Measurements from ENCODE around the gene ERBB2. TPM values are rescaled to one million over a fixed set of nuclear protein-coding genes. Genes with fewer than 3 reads are reported as not detected.

Gene ERBB2
- total and polyA plus RNA-seq, 2 of the 13 experiments (the other 11 are each of a cell fraction or from before 2014, with no cell fraction given), result 57.7 to 64.1 TPM

DNA sequence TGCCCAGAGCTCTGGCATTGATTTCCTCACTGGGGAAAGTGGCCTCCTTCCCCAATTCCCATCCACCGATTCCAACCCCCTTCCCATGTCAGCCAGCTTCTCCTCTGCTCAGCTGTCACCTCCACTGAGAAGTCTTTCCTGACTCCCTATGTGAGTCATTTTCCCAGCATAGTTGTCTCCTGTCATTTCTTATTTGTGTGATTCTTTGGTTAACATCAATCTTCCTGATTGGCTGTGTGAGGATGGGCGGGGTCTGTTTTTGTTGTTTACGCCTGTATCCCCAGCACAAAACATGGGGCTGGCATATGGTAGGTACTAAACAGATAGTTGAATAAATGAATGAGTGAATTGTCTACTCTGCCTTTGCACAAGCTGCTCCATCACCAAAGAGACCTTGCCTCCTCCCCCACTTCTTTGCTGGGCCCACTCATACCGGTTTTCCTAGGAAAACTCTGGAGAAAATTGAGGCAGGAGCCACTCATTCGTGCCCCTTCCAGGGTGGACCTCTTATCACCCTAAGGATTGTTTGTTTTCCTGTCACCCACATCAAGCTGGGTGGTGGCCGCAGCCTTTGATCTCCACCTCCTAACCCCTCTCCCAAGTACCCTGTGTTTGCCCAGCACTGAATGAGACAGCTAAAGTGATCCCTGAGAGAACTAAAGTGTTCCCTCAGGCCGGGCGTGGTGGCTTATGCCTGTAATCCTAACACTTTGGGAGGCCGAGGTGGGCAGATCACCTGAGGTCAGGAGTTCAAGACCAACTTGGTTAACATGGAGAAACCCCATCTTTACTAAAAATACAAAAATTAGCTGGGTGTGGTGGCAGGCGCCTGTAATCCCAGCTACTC, 36.7 kb downstream of the ERBB2 start (continued):
- TF ChIP-seq, protein P1, sequence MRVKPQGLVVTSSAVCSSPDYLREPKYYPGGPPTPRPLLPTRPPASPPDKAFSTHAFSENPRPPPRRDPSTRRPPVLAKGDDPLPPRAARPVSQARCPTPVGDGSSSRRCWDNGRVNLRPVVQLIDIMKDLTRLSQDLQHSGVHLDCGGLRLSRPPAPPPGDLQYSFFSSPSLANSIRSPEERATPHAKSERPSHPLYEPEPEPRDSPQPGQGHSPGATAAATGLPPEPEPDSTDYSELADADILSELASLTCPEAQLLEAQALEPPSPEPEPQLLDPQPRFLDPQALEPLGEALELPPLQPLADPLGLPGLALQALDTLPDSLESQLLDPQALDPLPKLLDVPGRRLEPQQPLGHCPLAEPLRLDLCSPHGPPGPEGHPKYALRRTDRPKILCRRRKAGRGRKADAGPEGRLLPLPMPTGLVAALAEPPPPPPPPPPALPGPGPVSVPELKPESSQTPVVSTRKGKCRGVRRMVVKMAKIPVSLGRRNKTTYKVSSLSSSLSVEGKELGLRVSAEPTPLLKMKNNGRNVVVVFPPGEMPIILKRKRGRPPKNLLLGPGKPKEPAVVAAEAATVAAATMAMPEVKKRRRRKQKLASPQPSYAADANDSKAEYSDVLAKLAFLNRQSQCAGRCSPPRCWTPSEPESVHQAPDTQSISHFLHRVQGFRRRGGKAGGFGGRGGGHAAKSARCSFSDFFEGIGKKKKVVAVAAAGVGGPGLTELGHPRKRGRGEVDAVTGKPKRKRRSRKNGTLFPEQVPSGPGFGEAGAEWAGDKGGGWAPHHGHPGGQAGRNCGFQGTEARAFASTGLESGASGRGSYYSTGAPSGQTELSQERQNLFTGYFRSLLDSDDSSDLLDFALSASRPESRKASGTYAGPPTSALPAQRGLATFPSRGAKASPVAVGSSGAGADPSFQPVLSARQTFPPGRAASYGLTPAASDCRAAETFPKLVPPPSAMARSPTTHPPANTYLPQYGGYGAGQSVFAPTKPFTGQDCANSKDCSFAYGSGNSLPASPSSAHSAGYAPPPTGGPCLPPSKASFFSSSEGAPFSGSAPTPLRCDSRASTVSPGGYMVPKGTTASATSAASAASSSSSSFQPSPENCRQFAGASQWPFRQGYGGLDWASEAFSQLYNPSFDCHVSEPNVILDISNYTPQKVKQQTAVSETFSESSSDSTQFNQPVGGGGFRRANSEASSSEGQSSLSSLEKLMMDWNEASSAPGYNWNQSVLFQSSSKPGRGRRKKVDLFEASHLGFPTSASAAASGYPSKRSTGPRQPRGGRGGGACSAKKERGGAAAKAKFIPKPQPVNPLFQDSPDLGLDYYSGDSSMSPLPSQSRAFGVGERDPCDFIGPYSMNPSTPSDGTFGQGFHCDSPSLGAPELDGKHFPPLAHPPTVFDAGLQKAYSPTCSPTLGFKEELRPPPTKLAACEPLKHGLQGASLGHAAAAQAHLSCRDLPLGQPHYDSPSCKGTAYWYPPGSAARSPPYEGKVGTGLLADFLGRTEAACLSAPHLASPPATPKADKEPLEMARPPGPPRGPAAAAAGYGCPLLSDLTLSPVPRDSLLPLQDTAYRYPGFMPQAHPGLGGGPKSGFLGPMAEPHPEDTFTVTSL (CRISPR knock-in tag; IDR thresholded peaks at IDR 0.05; ENCODE audit: borderline replicate concordance), result no peak; the same call in 1 of the 2 replicates
- no peak for TF ChIP-seq SMC3 (IDR thresholded peaks at IDR 0.05; ENCODE audit: low read length)
- TF ChIP-seq HNRNPH1 (optimal IDR thresholded peaks at IDR 0.05; ENCODE audit: low read depth, low read length), result no peak
- TF ChIP-seq, protein P2, sequence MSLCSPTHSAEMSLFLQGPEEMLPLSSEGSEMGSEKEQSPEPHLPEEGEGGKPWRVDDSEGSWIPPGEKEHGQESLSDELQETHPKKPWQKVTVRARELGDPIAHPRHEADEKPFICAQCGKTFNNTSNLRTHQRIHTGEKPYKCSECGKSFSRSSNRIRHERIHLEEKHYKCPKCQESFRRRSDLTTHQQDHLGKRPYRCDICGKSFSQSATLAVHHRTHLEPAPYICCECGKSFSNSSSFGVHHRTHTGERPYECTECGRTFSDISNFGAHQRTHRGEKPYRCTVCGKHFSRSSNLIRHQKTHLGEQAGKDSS (CRISPR knock-in tag; IDR thresholded peaks at IDR 0.05; ENCODE audit: borderline replicate concordance, low read depth), result no peak
- TF ChIP-seq, protein P3, sequence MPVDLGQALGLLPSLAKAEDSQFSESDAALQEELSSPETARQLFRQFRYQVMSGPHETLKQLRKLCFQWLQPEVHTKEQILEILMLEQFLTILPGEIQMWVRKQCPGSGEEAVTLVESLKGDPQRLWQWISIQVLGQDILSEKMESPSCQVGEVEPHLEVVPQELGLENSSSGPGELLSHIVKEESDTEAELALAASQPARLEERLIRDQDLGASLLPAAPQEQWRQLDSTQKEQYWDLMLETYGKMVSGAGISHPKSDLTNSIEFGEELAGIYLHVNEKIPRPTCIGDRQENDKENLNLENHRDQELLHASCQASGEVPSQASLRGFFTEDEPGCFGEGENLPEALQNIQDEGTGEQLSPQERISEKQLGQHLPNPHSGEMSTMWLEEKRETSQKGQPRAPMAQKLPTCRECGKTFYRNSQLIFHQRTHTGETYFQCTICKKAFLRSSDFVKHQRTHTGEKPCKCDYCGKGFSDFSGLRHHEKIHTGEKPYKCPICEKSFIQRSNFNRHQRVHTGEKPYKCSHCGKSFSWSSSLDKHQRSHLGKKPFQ (CRISPR knock-in tag; IDR thresholded peaks at IDR 0.05; ENCODE audit: insufficient replicate concordance), result no peak
- no peak for TF ChIP-seq KLF9 (CRISPR knock-in tag; IDR thresholded peaks at IDR 0.05; ENCODE audit: low read depth)
- no peak for TF ChIP-seq NCOA1 (CRISPR knock-in tag; IDR thresholded peaks at IDR 0.05)
- no peak for TF ChIP-seq ATF5 (CRISPR knock-in tag; IDR thresholded peaks at IDR 0.05; ENCODE audit: low read depth)
- TF ChIP-seq, protein P4, sequence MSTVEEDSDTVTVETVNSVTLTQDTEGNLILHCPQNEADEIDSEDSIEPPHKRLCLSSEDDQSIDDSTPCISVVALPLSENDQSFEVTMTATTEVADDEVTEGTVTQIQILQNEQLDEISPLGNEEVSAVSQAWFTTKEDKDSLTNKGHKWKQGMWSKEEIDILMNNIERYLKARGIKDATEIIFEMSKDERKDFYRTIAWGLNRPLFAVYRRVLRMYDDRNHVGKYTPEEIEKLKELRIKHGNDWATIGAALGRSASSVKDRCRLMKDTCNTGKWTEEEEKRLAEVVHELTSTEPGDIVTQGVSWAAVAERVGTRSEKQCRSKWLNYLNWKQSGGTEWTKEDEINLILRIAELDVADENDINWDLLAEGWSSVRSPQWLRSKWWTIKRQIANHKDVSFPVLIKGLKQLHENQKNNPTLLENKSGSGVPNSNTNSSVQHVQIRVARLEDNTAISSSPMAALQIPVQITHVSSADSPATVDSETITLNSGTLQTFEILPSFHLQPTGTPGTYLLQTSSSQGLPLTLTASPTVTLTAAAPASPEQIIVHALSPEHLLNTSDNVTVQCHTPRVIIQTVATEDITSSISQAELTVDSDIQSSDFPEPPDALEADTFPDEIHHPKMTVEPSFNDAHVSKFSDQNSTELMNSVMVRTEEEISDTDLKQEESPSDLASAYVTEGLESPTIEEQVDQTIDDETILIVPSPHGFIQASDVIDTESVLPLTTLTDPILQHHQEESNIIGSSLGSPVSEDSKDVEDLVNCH (CRISPR knock-in tag; IDR thresholded peaks at IDR 0.05), result no peak
